T47D (cell line): Measurements from ENCODE around the gene FOXO4.
A peak's percentile ranks its signal among the peaks of the same experiment; 100 is the strongest.
"Not testable (repeated sequence)": the region's sequence is repeated elsewhere in the genome, so short reads cannot be mapped to it uniquely, and the experiment has no call there.

Source experiments
- DNase-seq, 2 experiments: peaks; one replicate each; pipeline versions ENCODE4 v3.0.0 to v3.0.0-alpha.2; 2011 to 2012; ENCODE audit warnings: low read depth in 1 of 2, low spot score in 1 of 2
- JUND ChIP-seq: IDR thresholded peaks from 2 replicates; pipeline ENCODE4 v1.6.1; 2012; ENCODE audit warnings: low read depth
- in situ Hi-C: cut with HindIII; loops from 2 replicates; pipeline ENCODE4 v1.10.0; 2016; ENCODE audit warnings: low sequenced_read_pairs, low pct_unique_long_range_greater_than_20kb

The FOXO4 gene

GRCh38 chrX:71095555-71095980 is at the start of gene FOXO4:
TSS of gene FOXO4 (plus strand) at chrX:71095851. CDS start at chrX:71096529, 678 bp downstream.
- in situ Hi-C loops, result no loop called here
- peak; percentile 63 to 82 for DNase-seq
- TF ChIP-seq JUND, result no peak

GRCh38 chrX:71047891-71048290 is 47.8 kb upstream of the FOXO4 start:
- in situ Hi-C loops, DNase-seq: not testable (repeated sequence)

GRCh38 chrX:71052721-71053120 is 42.9 kb upstream of the FOXO4 start:
- no peak for TF ChIP-seq JUND
- in situ Hi-C loops, result no loop called here
- DNase-seq, result no peak

GRCh38 chrX:71053217-71053621 is 42.4 kb upstream of the FOXO4 start:
- in situ Hi-C loops, result no loop called here
- no peak for DNase-seq
- TF ChIP-seq JUND, result no peak

GRCh38 chrX:71056867-71057266 is 38.8 kb upstream of the FOXO4 start:
- DNase-seq, result no peak
- no peak for TF ChIP-seq JUND
- in situ Hi-C loops, result no loop called here

GRCh38 chrX:71057848-71058530 is 37.7 kb upstream of the FOXO4 start:
- TF ChIP-seq JUND, result no peak
- in situ Hi-C loops, result no loop called here
- no peak for DNase-seq

GRCh38 chrX:71060127-71060526 is 35.5 kb upstream of the FOXO4 start:
- no peak for DNase-seq
- TF ChIP-seq JUND, result no peak
- in situ Hi-C loops, result no loop called here

GRCh38 chrX:71067089-71067488 is 28.6 kb upstream of the FOXO4 start:
- no peak for DNase-seq
- no peak for TF ChIP-seq JUND
- in situ Hi-C loops, result no loop called here

GRCh38 chrX:71067712-71068043 is 28.0 kb upstream of the FOXO4 start:
- DNase-seq, result no peak
- no peak for TF ChIP-seq JUND
- in situ Hi-C loops, result no loop called here

- in situ Hi-C loops, result no loop called here
- peak; percentile 76 to 92 for DNase-seq
- TF ChIP-seq JUND, result no peak
Measured at GRCh38 chrX:71068044-71068918, 27.4 kb upstream of the FOXO4 start, which contains the start of gene SNX12. TSS of gene SNX12 (minus strand) at chrX:71068334. CDS start at chrX:71068306, 28 bp downstream.

- DNase-seq, result no peak
- in situ Hi-C loops, result no loop called here
- TF ChIP-seq JUND, result no peak
Measured at GRCh38 chrX:71070531-71070930, 25.1 kb upstream of the FOXO4 start.

GRCh38 chrX:71081330-71082123 is 14.1 kb upstream of the FOXO4 start:
- in situ Hi-C loops, result no loop called here
- DNase-seq, result no peak
- no peak for TF ChIP-seq JUND
